ENCODE measurements around the gene FAM124A.

Gene FAM124A

GRCh38 chr13:51221108-51221507, 1.1 kb upstream of the FAM124A start:
- no peak for DNase-seq

GRCh38 chr13:51221674-51222036, 543 bp upstream of the FAM124A start:
- no peak for DNase-seq

GRCh38 chr13:51222686-51223559, 725 bp downstream of the FAM124A start:
- no peak for DNase-seq

- no peak for DNase-seq
Measured at GRCh38 chr13:51223560-51224270, 1.5 kb downstream of the FAM124A start.

GRCh38 chr13:51225029-51225428, 2.8 kb downstream of the FAM124A start:
- no peak for DNase-seq

GRCh38 chr13:51227404-51227803, 5.2 kb downstream of the FAM124A start:
- DNase-seq = no peak

GRCh38 chr13:51229101-51229719, 7.0 kb downstream of the FAM124A start:
- DNase-seq = no peak

GRCh38 chr13:51229731-51230130, 7.5 kb downstream of the FAM124A start:
- no peak for DNase-seq

GRCh38 chr13:51230477-51231105, 8.4 kb downstream of the FAM124A start:
- DNase-seq = no peak

- DNase-seq = no peak
Measured at GRCh38 chr13:51231456-51231855, 9.3 kb downstream of the FAM124A start.

- DNase-seq = no peak
Measured at GRCh38 chr13:51232328-51232727, 10.1 kb downstream of the FAM124A start.

- no peak for DNase-seq
Measured at GRCh38 chr13:51233117-51233826, 11.1 kb downstream of the FAM124A start.

- DNase-seq = no peak
Measured at GRCh38 chr13:51234676-51235075, 12.5 kb downstream of the FAM124A start.

- no peak for DNase-seq
Measured at GRCh38 chr13:51235186-51235585, 13.0 kb downstream of the FAM124A start.

GRCh38 chr13:51235756-51236490, 13.7 kb downstream of the FAM124A start:
- no peak for DNase-seq

- no peak for DNase-seq
Measured at GRCh38 chr13:51236491-51236792, 14.2 kb downstream of the FAM124A start.

GRCh38 chr13:51237386-51237785, 15.2 kb downstream of the FAM124A start:
- no peak for DNase-seq

GRCh38 chr13:51237887-51238286, 15.7 kb downstream of the FAM124A start:
- DNase-seq = no peak

GRCh38 chr13:51240178-51240577, 18.0 kb downstream of the FAM124A start:
- no peak for DNase-seq

GRCh38 chr13:51240958-51241357, 18.8 kb downstream of the FAM124A start:
- DNase-seq = no peak

GRCh38 chr13:51241720-51242119, 19.5 kb downstream of the FAM124A start:
- no peak for DNase-seq

GRCh38 chr13:51243227-51243626, 21.0 kb downstream of the FAM124A start:
- DNase-seq = no peak

Measured in GOT3 (cell line).